ENCODE results near the gene TMEM126A. TPM values are rescaled to one million over a fixed set of nuclear protein-coding genes. Genes with fewer than 3 reads are reported as not detected.
"Not testable (repeated sequence)": the region's sequence is repeated elsewhere in the genome, so short reads cannot be mapped to it uniquely, and the experiment has no call there.

The TMEM126A gene
- total and polyA plus RNA-seq, 12 donors, result 16.4 to 62.6 (median 39.5) TPM

DNA sequence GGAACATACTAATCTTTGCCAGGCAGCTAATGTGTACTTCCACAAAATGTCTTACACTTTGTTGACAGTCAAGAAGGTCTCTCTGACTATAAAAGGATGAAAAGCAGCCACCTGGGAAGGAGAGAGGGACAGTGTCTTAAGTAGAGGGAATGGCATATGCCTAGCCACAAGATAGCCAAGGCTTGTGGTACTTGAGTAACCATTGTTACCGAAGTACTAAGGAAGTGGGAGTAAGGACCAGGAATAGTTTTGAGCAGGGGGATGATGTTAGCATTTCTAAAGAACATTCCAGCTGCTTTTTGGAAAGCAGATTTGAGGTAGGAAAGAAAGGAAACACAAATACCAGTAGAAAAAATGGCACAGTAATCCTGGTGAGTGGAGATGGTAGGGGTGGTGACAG, 3.4 kb downstream of the TMEM126A start:
- Histone ChIP-seq H3K4me3 (no peak overlapping the region), H3K9me3 (replicated peaks in 1 of 3) (no peaks in the 10 kb centered on the region), H3K27me3 (no peaks in the 10 kb centered on the region), H3K4me1 (replicated peaks in 1 of 2) (peaks cover 0 to 37% of the 10 kb centered on the region in 2 donors), H3K36me3 (replicated peaks in 1 of 2) (peaks cover 0 to 10% of the 10 kb centered on the region in 2 donors), H3K27ac (no peak overlapping the region)
- no peak for DNase-seq
- intact Hi-C loops (cut with DNase I), result no loop called here
- 80 to 91% (median 83%) methylated on average over 1 of the region's 1 CpG for WGBS, 4 donors
- TF ChIP-seq, protein P1, sequence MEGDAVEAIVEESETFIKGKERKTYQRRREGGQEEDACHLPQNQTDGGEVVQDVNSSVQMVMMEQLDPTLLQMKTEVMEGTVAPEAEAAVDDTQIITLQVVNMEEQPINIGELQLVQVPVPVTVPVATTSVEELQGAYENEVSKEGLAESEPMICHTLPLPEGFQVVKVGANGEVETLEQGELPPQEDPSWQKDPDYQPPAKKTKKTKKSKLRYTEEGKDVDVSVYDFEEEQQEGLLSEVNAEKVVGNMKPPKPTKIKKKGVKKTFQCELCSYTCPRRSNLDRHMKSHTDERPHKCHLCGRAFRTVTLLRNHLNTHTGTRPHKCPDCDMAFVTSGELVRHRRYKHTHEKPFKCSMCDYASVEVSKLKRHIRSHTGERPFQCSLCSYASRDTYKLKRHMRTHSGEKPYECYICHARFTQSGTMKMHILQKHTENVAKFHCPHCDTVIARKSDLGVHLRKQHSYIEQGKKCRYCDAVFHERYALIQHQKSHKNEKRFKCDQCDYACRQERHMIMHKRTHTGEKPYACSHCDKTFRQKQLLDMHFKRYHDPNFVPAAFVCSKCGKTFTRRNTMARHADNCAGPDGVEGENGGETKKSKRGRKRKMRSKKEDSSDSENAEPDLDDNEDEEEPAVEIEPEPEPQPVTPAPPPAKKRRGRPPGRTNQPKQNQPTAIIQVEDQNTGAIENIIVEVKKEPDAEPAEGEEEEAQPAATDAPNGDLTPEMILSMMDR (IDR thresholded peaks at IDR 0.05), result no peak
- no peak for TF ChIP-seq POLR2A (IDR thresholded peaks at IDR 0.05)

DNA sequence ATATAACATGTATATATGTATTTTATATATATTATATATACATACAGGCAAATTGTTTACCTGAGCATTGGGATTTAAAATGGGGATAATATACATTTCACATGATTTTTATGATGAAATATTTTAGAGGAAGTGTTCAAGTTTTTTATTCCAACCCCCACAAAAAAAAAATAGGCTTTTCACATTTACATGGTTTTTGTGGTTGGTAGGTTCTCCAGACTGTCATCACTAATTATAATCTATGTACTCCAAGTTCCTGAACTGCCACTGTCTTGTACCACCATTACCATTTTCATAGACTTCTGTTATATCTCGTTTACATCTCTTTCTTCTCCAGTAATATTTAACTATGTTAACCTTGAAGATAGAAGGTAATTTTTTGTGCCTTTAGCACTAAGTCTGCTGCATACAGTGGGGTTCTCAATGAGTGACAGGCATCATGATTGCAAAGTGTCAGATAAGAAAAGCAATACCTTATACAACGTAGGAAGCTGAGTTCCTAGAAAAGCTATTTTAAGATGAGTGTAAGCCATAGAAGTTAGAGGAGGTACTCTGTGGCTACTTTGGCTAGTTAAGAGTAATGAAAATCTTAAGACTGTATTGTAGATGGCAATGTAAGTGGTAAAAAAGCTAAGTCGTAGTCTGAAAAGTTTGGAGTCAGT, 5.2 kb downstream of the TMEM126A start:
- no peak for DNase-seq
- Histone ChIP-seq H3K27ac (no peak overlapping the region), H3K4me3 (no peak overlapping the region), H3K36me3 (replicated peaks in 1 of 2) (peaks cover 0 to 21% of the 10 kb centered on the region in 2 donors), H3K27me3 (no peaks in the 10 kb centered on the region), H3K9me3 (replicated peaks in 1 of 3) (no peaks in the 10 kb centered on the region), H3K4me1 (replicated peaks in 1 of 2) (peaks cover 0 to 41% of the 10 kb centered on the region in 2 donors)
- 61 to 69% (median 62%) methylated on average over 3 of the region's 3 CpGs for WGBS, 4 donors
- no peak for TF ChIP-seq POLR2A (IDR thresholded peaks at IDR 0.05)
- TF ChIP-seq, protein P1 (IDR thresholded peaks at IDR 0.05), result no peak
- intact Hi-C loops (cut with DNase I), result no loop called here

DNA sequence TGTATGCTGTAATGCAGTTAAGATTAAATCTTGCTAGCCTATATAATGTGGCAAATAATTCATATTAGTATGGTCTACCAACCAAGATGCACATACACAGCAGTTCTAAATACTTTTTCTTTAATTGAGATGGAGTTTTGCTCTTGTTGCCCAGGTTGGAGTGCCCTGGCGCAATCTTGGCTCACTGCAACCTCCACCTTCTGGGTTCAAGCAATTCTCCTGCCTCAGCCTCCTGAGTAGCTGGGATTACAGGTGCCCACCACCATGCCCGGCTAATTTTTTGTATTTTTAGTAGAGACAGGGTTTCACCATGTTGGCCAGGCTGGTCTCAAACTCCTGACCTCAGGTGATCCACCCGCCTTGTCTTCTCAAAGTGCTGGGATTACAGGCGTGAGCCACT, 6.6 kb downstream of the TMEM126A start:
- H3K27ac ChIP-seq; H3K4me3 ChIP-seq; DNase-seq; intact Hi-C loops (cut with DNase I); H3K9me3 ChIP-seq (replicated peaks in 1 of 3); H3K27me3 ChIP-seq: not testable (repeated sequence)
- WGBS, 4 donors, result 89 to 95% (median 92%) methylated on average over 3 to 4 of the region's 4 CpGs
- peaks cover 2 to 44% of the 10 kb centered on the region in 2 donors for H3K4me1 ChIP-seq (replicated peaks in 1 of 2)
- peaks cover 0 to 26% of the 10 kb centered on the region in 2 donors for H3K36me3 ChIP-seq (replicated peaks in 1 of 2)

DNA sequence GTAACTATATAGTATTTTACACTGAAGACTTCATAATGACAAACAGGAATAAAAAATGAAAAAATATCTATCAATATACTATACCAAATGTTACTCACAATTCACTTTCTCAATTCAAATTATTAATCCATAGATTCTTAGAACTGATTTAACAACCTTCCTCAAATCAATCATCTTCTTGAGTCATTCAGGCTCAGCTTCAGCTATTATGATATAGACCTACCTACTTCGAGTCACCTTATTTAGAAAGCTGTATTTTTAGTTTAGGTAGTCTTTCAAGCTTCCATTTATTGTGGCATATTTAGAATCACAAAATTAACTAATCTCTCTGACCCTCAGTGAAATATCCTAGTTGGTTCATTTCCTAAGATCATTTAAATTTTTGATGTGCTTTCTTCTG, 9.0 kb downstream of the TMEM126A start:
- intact Hi-C loops (cut with DNase I), result no loop called here
- Histone ChIP-seq H3K9me3 (replicated peaks in 1 of 3) (no peaks in the 10 kb centered on the region), H3K27ac (no peak overlapping the region), H3K4me3 (no peak overlapping the region), H3K36me3 (replicated peaks in 1 of 2) (peaks cover 0 to 35% of the 10 kb centered on the region in 2 donors), H3K4me1 (replicated peaks in 1 of 2) (peaks cover 16 to 63% of the 10 kb centered on the region in 2 donors), H3K27me3 (no peaks in the 10 kb centered on the region)
- 84 to 90% (median 88%) methylated on average over 1 of the region's 1 CpG for WGBS, 4 donors
- TF ChIP-seq, protein P1 (IDR thresholded peaks at IDR 0.05), result no peak
- TF ChIP-seq POLR2A (IDR thresholded peaks at IDR 0.05), result no peak
- no peak for DNase-seq

DNA sequence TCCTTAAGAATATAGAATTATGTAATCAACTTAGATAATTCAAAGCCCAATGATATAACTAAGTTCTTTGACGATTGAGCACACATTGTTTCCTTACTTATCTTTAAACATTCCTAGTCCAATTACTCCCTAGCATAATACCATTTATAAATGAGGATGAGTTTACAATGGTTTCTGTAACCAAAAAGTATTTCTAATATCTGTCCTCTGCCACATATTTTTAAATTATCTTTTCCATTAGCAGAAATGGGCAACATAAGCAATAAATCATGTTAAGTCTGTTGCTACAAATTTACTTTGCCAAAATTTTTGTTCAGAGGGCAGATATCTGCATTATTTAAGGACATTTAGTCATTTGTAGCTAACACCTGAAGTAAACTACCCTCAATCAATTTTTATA, 10.4 kb downstream of the TMEM126A start:
- no peak overlapping the region for H3K4me3 ChIP-seq
- no peak for DNase-seq
- H3K27ac ChIP-seq, result no peak overlapping the region
- no peaks in the 10 kb centered on the region for H3K9me3 ChIP-seq (replicated peaks in 1 of 3)
- intact Hi-C loops (cut with DNase I), result no loop called here
- H3K27me3 ChIP-seq, result no peaks in the 10 kb centered on the region
- H3K4me1 ChIP-seq (replicated peaks in 1 of 2), result peaks cover 28 to 75% of the 10 kb centered on the region in 2 donors
- H3K36me3 ChIP-seq (replicated peaks in 1 of 2), result peaks cover 0 to 35% of the 10 kb centered on the region in 2 donors
- TF ChIP-seq, protein P1 (IDR thresholded peaks at IDR 0.05), result no peak
- TF ChIP-seq POLR2A (IDR thresholded peaks at IDR 0.05), result no peak
- 35 to 42% (median 39%) methylated on average over 1 of the region's 1 CpG for WGBS, 4 donors

All from adrenal gland (tissue), 12 donors.